ENCODE results near the gene EXOC2.

GRCh38 chr6:701215-701614, 8.3 kb upstream of the EXOC2 start:
- no peak for TF ChIP-seq CTCF (IDR thresholded peaks at IDR 0.05)
- no peak for TF ChIP-seq POLR2A (IDR thresholded peaks at IDR 0.05)
